GM20000 (cell line): ENCODE data around the gene SNAPIN.

Source experiments
- DNase-seq: peaks from one replicate; pipeline ENCODE4 v3.0.0; 2012; ENCODE audit warnings: low spot score
- CTCF ChIP-seq: IDR thresholded peaks from 2 replicates; pipeline ENCODE4 v1.5.1; 2012; ENCODE audit warnings: mild to moderate bottlenecking, control low read depth; ENCODE audit errors: extremely low read depth, missing control alignments

The SNAPIN gene

GRCh38 chr1:153693466-153693865 is 35.0 kb downstream of the SNAPIN start:
- TF ChIP-seq CTCF, result no peak
- no peak for DNase-seq

- TF ChIP-seq CTCF, result no peak
- no peak for DNase-seq
Observed at GRCh38 chr1:153696741-153697140, 38.2 kb downstream of the SNAPIN start.

GRCh38 chr1:153697191-153698019 is 38.9 kb downstream of the SNAPIN start:
- DNase-seq, result no peak
- TF ChIP-seq CTCF, result no peak

- DNase-seq, result no peak
- no peak for TF ChIP-seq CTCF
Observed at GRCh38 chr1:153698020-153698922, 39.8 kb downstream of the SNAPIN start.

GRCh38 chr1:153698923-153699714 is 40.6 kb downstream of the SNAPIN start:
- DNase-seq, result no peak
- no peak for TF ChIP-seq CTCF

- TF ChIP-seq CTCF, result no peak
- no peak for DNase-seq
Observed at GRCh38 chr1:153699768-153700167, 41.3 kb downstream of the SNAPIN start.
